ENCODE measurements around the gene STAT5B. TPM values are rescaled to one million over a fixed set of nuclear protein-coding genes. Genes with fewer than 3 reads are reported as not detected.

STAT5B gene
- total and polyA plus RNA-seq, 2 of the 8 experiments (the other 6 are each of a cell fraction or from before 2014, with no cell fraction given): 35.3 to 52.6 TPM

DNA sequence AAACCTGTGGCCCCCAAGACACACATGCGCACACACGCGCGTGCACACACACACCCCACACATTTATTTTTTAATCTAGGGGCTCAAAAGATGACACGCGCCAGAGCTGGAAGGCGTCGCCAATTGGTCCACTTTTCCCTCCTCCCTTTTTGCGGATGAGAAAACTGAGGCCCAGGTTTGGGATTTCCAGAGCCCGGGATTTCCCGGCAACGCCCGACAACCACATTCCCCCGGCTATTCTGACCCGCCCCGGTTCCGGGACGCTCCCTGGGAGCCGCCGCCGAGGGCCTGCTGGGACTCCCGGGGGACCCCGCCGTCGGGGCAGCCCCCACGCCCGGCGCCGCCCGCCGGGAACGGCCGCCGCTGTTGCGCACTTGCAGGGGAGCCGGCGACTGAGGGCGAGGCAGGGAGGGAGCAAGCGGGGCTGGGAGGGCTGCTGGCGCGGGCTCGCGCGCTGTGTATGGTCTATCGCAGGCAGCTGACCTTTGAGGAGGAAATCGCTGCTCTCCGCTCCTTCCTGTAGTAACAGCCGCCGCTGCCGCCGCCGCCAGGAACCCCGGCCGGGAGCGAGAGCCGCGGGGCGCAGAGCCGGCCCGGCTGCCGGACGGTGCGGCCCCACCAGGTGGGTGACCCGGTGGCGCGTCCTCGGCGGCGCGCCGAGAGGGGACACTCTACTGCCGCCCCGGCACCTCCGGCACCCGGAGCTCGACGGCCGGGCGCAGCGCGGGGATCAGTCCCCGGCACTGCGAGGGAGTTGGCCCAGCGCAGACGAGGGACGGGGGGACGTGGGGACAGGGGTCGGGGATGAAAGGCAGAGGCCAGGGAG, 12.0 kb upstream of the STAT5B start, which contains the start of gene STAT5A (continued):
- TF ChIP-seq, protein P1, sequence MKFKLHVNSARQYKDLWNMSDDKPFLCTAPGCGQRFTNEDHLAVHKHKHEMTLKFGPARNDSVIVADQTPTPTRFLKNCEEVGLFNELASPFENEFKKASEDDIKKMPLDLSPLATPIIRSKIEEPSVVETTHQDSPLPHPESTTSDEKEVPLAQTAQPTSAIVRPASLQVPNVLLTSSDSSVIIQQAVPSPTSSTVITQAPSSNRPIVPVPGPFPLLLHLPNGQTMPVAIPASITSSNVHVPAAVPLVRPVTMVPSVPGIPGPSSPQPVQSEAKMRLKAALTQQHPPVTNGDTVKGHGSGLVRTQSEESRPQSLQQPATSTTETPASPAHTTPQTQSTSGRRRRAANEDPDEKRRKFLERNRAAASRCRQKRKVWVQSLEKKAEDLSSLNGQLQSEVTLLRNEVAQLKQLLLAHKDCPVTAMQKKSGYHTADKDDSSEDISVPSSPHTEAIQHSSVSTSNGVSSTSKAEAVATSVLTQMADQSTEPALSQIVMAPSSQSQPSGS (IDR thresholded peaks at IDR 0.05; ENCODE audit: low read length): no peak
- TF ChIP-seq TEAD4 (IDR thresholded peaks at IDR 0.05; ENCODE audit: low read depth, low read length) (no peak), SRF (IDR thresholded peaks at IDR 0.05; ENCODE audit: low read depth, low read length) (no peak), SUZ12 (IDR thresholded peaks at IDR 0.05; ENCODE audit: low read length) (peak; percentile 70), GTF2F1 (IDR thresholded peaks at IDR 0.05; ENCODE audit: borderline replicate concordance, low read depth, low read length) (no peak), NANOG (IDR thresholded peaks at IDR 0.05; ENCODE audit: insufficient read depth, low read depth, low read length, poor library complexity, severe bottlenecking) (no peak), POLR2A (IDR thresholded peaks at IDR 0.05; ENCODE audit: control extremely low read depth in 1 of 2, low read depth in 2 of 2, low read length in 2 of 2) (no peak), SP4 (IDR thresholded peaks at IDR 0.05; ENCODE audit: low read length) (no peak), ASH2L (IDR thresholded peaks at IDR 0.05; ENCODE audit: low read length) (peak; percentile 50), CTBP2 (IDR thresholded peaks at IDR 0.05; ENCODE audit: borderline replicate concordance, insufficient read depth, insufficient read length, low read length) (no peak), EP300 (IDR thresholded peaks at IDR 0.05; ENCODE audit: borderline replicate concordance in 1 of 2, low read depth in 2 of 2, low read length in 2 of 2) (no peak), RBBP5 (IDR thresholded peaks at IDR 0.05; ENCODE audit: borderline replicate concordance, low read depth, low read length) (peak; percentile 51; the same call in 1 of the 2 replicates), JUN (IDR thresholded peaks at IDR 0.05; ENCODE audit: low read depth, low read length) (no peak), TCF12 (IDR thresholded peaks at IDR 0.05; ENCODE audit: low read depth, low read length) (no peak)
- TF ChIP-seq, protein P2, sequence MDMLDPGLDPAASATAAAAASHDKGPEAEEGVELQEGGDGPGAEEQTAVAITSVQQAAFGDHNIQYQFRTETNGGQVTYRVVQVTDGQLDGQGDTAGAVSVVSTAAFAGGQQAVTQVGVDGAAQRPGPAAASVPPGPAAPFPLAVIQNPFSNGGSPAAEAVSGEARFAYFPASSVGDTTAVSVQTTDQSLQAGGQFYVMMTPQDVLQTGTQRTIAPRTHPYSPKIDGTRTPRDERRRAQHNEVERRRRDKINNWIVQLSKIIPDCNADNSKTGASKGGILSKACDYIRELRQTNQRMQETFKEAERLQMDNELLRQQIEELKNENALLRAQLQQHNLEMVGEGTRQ (IDR thresholded peaks at IDR 0.05; ENCODE audit: low read length): 0 out of 2 replicates have a peak, but pooled peaks have one; percentile 27
- TF ChIP-seq, protein P3, sequence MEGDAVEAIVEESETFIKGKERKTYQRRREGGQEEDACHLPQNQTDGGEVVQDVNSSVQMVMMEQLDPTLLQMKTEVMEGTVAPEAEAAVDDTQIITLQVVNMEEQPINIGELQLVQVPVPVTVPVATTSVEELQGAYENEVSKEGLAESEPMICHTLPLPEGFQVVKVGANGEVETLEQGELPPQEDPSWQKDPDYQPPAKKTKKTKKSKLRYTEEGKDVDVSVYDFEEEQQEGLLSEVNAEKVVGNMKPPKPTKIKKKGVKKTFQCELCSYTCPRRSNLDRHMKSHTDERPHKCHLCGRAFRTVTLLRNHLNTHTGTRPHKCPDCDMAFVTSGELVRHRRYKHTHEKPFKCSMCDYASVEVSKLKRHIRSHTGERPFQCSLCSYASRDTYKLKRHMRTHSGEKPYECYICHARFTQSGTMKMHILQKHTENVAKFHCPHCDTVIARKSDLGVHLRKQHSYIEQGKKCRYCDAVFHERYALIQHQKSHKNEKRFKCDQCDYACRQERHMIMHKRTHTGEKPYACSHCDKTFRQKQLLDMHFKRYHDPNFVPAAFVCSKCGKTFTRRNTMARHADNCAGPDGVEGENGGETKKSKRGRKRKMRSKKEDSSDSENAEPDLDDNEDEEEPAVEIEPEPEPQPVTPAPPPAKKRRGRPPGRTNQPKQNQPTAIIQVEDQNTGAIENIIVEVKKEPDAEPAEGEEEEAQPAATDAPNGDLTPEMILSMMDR (IDR thresholded peaks at IDR 0.05; ENCODE audit: control extremely low read depth in 1 of 3, insufficient read depth in 1 of 3, low read depth in 1 of 3, low read length in 3 of 3): no peak
- TF ChIP-seq, protein P4, sequence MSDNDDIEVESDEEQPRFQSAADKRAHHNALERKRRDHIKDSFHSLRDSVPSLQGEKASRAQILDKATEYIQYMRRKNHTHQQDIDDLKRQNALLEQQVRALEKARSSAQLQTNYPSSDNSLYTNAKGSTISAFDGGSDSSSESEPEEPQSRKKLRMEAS (IDR thresholded peaks at IDR 0.05): no peak

Data from H1 (cell line).